Measurements from ENCODE around the gene MLLT11.

Gene MLLT11

GRCh38 chr1:151060007-151060656 is at the start of gene MLLT11:
MLLT11 (plus strand) TSS chr1:151060397; CDS start chr1:151067225, 6,828 bp downstream.
- DNase-seq = peak; percentile 84

- DNase-seq = no peak
These were observed 48.9 kb upstream of the MLLT11 start for GRCh38 chr1:151011154-151011850.

DNA sequence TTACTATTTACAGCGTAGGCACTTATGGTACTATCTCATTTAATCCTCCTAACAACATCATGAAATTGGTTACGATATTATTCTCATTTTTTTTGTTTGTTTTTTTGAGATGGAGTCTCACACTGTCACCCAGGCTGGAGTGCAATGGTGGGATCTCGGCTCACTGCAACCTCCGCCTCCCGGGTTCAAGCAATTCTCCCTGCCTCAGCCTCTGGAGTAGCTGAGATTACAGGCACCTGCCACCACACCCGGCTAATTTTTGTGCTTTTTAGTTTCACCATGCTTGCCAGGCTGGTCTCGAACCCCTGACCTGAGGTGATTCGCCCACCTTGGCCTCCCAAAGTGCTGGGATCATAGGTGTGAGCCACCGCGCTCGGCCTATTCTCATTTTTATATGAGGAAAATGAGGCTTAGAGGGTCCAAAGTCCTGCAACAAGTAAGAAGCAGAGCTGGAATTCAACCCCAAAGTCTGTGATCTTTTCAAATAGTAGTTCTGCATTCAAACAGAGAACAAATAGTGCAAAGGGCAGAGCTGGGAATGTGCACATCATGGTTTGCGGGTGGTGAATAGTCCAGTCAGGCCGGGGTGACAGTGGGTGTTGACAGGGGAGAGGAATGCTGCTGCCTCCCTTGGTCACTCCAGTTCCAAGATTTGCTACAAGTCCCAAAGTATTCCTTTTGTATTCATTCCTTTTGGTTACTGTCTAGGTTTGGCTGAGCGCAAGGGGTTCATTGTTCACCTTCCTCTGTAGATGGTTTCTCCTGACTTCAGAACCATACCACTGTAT is 47.3 kb upstream of the MLLT11 start:
- DNase-seq = no peak

DNA sequence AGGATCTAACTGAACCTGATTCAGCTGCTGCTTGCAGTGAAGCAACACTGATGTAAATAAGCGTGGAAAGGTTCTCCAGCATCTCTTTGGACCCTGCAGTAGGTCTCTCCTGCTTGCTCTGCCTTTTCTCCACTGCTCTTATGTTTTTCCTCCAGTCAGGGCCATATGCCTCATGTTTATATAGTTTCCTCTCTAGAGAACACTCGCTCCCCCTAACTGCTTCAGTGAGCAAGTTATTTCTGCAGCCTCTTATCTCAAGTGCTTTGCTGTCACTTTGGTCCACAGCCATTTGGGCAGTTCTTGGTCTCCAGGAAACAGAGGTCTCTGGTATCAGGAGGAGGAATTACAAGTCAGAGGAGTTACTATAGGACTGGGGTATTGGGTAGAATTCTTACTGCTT is 46.7 kb upstream of the MLLT11 start:
- DNase-seq = no peak

GRCh38 chr1:151024540-151025146 is 35.6 kb upstream of the MLLT11 start:
- peak; percentile 76 for DNase-seq

DNA sequence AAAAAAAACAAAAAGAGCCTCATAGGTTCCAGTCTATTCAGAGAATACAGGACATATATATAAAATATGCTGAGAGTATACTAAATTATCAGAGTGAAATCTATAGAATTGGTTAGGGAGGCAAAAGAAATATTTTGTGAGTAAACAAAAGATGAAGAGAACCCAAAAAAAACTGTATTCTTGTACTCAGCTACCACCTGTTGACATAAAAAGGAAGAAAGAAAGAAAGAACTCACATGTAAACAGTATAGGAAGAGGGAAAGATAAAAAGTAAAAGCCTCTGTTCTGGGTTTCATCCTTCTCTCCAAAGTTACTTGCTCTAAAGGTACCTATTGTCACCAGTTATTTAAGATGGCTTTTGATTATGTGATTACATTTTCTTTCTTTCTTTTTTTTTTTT is 33.7 kb upstream of the MLLT11 start:
- no peak for DNase-seq

- no peak for DNase-seq
These were observed 28.0 kb upstream of the MLLT11 start for GRCh38 chr1:151032164-151032563.

DNA sequence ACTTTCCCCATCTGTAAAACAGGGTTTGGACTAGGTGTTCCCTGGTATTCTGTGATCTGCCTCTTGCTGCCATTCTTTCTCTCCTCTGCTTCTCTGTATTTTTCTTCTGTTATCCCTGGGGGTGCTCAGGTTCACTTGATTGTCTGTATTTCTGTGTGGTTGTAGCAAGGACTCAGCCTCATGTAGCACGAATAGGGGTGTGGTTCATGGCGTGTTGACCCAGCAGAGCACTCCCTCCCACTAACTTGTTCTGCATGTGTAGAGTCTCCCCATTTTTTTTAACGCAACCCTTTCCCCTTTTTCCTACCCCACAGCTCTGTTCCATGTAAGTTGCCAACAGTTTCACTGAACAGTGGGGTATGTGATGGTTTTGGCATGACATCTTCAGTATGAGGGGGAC is 25.0 kb upstream of the MLLT11 start:
- DNase-seq = no peak

- DNase-seq = no peak
These were observed 23.8 kb upstream of the MLLT11 start, which contains the start of gene BNIPL for GRCh38 chr1:151036356-151036755. BNIPL (plus strand) TSS chr1:151036586; CDS start chr1:151036726, 140 bp downstream.

- DNase-seq = no peak
These were observed 23.2 kb upstream of the MLLT11 start for GRCh38 chr1:151037032-151037431.

- DNase-seq = no peak
These were observed 20.7 kb upstream of the MLLT11 start for GRCh38 chr1:151039521-151039920.

DNA sequence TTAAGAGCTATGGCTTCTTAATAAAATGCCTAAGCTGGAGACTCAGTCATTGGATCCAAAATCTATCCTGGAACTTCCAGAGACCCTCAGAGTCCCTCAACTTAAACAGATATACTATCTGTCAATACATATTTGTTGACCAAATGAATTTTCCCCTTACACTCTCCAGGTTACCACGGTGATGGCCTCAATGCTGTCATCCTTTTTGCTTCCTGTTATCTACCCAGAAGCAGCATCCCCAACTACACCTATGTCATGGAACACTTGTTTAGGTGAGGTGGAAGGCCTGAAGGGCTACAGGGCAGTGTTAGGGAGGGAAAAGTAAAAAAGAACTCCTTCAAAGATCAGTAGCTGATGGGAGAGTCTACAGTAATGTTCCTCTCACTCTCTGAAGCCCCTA is 17.0 kb upstream of the MLLT11 start:
- DNase-seq = no peak

- peak; percentile 60 for DNase-seq
These were observed 12.6 kb upstream of the MLLT11 start, which contains the start of gene C1orf56 for GRCh38 chr1:151047591-151047924. C1orf56 (plus strand) TSS chr1:151047751; CDS start chr1:151047848, 97 bp downstream.

GRCh38 chr1:151047925-151048644 is 12.1 kb upstream of the MLLT11 start:
- peak; percentile 82 for DNase-seq

DNA sequence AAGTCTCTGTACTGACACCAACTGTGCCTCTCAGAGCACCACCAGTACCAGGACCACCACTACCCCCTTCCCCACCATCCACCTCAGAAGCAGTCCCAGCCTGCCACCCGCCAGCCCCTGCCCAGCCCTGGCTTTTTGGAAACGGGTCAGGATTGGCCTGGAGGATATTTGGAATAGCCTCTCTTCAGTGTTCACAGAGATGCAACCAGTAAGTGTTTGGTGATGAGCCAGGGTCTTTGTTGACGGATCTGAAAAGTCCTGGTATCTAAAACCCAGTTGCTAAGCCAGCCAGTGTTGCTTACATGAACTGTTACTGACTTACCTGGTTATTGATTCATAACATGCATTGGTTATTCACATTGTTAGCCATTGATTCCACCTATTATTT is 11.6 kb upstream of the MLLT11 start:
- DNase-seq = no peak

GRCh38 chr1:151049458-151049857 is 10.7 kb upstream of the MLLT11 start:
- no peak for DNase-seq

GRCh38 chr1:151050051-151050688 is 10.0 kb upstream of the MLLT11 start:
- no peak for DNase-seq

DNA sequence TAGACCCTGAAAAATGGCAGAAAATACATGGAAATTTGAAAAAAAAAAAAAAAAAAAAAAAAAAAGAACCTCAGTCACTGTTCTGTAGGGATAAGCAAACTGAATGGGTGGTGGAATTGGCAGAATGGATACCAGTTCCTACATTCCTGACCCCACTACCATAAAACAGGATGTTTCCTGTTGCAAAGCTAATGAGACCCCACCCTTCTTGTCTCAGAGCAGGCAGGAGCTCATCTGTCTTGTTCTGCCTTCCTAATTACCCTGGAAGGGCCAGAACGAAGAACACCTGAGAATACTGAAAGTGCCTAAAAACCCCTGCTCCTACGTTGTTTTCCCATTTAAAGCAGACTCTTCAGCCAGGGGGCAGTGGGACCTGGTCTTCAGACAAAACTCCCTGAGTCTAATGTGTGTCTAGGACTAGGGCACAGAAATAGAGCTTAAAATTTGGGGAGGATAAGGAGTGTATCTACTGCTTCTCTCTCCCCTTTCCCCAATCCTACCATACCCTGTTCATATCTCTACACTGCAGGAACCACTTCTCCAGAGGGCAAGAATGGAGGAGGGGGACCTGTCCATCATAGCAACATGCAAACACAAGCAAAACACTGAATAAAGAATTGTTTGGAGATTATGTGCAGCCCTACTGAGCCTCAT is 8.7 kb upstream of the MLLT11 start:
- no peak for DNase-seq

DNA sequence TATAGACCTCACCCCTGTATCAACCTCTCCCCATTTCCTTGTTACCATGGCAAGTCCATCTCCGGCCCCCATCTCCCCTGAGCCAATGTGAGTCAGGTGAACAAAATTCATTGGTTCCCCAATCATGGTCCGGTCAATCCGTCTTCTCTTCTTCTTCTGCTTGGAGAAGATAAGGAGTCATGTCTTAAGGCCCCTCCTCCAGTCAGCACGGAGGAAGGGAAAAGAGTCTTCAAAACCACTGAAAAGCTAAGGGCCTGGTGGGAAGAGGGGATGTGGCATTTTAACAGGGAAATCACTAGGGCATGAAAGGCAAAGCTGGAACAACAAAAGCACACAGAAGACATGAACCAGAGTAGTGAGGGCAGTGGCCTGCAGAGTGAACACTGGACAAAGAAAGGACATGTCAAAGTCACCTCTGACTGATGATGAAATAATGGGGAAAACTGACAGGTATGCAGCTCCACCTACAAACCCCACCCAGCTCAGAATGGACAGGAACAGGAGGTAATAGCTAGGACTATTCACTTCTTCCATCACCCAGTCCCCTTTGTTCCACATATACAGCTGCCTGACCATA is 5.1 kb upstream of the MLLT11 start:
- no peak for DNase-seq

DNA sequence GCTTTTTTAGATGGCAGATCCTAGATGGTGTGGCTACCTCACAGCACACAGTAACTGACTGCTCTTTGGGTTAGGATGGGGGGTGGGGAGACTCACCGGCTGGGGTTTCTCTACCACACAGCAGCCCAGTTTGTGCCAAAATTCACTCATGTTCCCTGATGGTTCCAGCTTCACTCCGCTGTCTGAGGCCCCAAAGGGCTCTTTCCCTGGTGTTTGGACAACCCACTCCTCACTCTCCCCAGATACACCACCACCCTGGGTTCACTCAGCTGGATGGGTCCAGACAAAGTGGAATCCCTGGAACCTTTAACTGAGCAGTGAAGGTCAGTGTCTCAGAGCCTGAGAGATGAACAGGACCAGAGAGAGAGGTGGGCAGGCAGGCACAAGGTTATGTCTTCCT is 4.6 kb upstream of the MLLT11 start:
- no peak for DNase-seq

GRCh38 chr1:151056149-151056548 is 4.0 kb upstream of the MLLT11 start:
- no peak for DNase-seq
